ENCODE measurements around the gene TNFSF12.

Gene TNFSF12

DNA sequence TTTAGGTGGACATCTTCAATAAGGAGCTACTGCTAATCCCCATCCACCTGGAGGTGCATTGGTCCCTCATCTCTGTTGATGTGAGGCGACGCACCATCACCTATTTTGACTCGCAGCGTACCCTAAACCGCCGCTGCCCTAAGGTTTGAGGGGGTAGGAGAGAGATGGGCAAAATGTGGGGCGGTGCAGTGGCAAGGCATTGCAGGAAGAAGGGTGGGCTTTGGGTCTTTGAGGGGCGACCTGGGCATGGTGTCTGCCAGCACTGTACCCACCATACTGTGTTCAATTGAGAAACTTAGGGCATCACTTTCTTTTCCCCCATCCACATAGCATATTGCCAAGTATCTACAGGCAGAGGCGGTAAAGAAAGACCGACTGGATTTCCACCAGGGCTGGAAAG is 21.5 kb downstream of the TNFSF12 start:
- DNase-seq (ENCODE audit: low read depth), result no peak

DNA sequence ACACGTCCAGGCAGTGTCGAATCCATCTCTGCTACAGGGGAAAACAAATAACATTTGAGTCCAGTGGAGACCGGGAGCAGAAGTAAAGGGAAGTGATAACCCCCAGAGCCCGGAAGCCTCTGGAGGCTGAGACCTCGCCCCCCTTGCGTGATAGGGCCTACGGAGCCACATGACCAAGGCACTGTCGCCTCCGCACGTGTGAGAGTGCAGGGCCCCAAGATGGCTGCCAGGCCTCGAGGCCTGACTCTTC is 23.4 kb downstream of the TNFSF12 start:
- no peak for DNase-seq (ENCODE audit: low read depth)

DNA sequence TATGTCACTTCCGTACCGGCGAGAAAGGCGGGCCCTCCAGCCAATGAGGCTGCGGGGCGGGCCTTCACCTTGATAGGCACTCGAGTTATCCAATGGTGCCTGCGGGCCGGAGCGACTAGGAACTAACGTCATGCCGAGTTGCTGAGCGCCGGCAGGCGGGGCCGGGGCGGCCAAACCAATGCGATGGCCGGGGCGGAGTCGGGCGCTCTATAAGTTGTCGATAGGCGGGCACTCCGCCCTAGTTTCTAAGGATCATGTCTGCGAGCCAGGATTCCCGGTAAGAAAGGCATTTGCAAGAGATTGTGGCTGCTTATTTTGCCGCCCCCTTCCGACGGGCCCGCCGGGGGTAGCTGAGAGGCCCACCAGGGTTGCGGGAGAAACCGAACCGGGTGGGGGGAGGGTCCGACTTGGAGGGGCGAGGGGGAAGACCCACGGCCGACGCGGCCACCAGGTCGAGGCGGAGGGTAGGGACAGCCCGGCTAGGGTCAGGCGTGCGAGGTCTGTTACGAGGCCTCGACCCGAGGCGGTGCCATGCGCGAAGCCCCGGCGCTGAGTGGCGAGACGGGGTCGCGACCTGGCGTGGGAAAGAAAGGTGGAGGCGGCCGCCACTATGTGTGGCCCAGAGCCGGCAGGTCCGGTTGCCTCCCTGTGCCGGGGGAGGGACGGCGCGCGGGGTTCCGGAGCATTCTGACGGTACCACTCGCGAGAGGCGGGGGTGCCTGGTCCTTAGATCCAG is 23.9 kb downstream of the TNFSF12 start:
- peak; percentile 99 for DNase-seq (ENCODE audit: low read depth)

DNA sequence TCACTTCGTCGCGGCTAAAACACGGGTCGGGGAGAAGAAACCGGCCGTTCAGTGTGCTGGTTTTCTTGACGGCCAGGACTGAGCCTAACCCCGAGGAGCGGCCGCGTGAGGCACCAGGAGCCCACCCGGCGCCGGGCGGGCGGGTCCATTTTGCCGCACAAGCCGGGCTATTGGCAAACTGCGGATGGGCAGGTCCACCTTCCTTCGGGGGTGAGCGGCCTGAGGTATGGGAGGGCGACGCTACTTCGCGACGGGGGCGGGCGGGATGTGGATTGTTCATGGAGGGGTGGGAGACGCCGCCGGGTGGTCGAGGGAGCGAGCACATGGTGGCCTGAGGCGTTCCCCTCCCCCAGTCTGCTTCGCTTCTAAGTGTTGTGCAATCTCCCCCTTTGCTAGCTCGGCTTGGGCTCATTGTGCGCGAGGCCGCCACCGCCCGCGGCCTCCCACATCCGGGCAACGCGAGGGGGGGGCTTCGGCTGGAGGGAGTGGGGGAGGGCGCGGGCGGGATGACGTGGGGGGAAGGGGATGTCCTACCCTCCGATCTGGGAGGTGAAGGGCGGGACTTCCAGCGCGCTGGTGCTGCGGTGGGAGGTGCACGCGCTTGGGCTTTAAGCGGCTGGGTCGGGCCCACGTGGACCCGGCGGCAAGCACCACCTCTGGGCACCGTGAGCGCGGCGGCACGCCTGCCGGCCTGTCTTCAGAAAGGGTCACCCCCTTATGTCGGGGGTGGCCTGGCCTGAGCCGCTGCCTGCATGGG is 24.6 kb downstream of the TNFSF12 start:
- DNase-seq (ENCODE audit: low read depth), result peak; percentile 91

DNA sequence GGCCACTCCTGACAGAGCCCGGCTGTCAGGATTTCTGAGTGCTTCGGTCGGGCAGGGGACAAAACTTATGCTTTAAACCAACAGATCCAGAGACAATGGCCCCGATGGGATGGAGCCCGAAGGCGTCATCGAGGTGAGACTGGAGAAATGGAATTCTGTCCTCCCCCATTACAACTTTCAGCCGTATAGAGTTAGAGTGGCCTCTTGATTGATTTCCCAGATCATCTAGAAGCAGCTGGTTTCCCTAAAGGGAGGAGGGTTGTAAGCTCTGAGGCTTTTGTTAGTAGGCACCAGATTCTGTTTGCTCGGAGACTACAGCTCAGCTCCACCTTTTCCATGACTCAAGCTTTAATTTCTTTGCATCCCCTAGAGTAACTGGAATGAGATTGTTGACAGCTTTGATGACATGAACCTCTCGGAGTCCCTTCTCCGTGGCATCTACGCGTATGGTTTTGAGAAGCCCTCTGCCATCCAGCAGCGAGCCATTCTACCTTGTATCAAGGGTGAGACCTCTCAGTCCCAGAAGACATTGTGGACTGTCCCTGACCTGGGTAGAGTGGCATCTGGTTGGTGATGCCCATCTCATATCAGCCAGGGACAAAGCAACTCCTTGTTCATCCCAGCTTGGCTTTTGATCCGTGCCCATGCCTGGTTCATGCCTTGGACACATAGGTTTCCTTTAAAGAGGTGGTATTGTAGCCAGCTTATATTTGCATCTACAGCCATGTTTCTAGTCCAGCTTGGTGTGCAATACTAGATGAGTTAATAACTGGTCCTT is 25.5 kb downstream of the TNFSF12 start:
- DNase-seq (ENCODE audit: low read depth), result peak; percentile 53

DNA sequence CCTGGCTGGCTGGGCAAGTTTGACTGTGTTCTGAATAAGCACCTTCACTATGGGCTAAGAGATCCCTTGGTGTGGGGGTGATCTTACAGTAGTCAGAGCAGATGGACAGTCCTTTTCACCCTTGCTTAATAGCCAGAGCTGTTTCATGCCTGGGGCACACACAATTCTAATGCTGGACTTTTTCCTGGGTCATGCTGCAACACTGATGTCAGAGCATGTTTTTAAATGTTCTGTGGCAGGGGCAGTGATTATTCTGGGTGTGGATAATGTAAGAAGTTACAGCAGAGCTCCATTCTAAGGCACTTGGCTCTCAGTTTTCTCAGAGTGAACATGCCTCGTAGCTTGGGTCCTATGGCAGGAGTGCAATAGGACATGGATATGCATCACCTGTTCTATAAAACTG is 26.6 kb downstream of the TNFSF12 start:
- DNase-seq (ENCODE audit: low read depth), result no peak

DNA sequence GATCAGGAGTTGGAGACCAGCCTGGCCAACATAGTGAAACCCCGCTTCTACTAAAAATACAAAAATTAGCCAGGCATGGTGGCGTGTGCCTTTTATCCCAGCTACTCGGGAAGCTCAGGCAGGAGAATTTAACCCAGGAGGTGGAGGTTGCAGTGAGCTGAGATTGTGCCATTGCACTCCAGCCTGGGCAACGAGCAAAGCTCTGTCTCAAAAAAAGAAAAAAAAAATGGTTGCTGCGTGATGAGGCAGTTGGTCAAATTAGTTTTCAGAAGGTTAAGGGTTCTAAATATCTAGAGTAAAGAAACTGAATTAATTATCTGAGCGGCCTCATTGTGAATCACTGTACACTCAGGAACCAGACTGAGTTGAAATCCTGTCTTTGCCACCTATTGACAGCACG is 27.1 kb downstream of the TNFSF12 start:
- no peak for DNase-seq (ENCODE audit: low read depth)

DNA sequence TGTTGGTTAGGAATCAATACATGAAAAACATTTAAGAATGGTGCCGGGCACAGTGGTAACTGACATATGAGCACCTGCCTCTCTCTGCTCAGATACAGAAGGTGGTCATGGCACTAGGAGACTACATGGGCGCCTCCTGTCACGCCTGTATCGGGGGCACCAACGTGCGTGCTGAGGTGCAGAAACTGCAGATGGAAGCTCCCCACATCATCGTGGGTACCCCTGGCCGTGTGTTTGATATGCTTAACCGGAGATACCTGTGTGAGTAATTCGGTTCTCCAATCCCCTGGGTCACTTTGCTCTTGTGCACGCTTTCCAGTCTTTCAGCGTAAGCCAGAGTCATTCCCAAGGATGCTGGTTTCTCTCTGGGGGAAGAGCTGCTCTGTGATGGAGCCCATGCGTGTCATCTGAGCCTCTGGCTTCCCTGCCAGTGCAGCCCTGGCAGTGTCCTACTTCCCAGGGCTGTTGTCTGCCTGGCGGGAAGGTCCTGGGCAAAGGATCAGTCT is 27.6 kb downstream of the TNFSF12 start:
- no peak for DNase-seq (ENCODE audit: low read depth)

DNA sequence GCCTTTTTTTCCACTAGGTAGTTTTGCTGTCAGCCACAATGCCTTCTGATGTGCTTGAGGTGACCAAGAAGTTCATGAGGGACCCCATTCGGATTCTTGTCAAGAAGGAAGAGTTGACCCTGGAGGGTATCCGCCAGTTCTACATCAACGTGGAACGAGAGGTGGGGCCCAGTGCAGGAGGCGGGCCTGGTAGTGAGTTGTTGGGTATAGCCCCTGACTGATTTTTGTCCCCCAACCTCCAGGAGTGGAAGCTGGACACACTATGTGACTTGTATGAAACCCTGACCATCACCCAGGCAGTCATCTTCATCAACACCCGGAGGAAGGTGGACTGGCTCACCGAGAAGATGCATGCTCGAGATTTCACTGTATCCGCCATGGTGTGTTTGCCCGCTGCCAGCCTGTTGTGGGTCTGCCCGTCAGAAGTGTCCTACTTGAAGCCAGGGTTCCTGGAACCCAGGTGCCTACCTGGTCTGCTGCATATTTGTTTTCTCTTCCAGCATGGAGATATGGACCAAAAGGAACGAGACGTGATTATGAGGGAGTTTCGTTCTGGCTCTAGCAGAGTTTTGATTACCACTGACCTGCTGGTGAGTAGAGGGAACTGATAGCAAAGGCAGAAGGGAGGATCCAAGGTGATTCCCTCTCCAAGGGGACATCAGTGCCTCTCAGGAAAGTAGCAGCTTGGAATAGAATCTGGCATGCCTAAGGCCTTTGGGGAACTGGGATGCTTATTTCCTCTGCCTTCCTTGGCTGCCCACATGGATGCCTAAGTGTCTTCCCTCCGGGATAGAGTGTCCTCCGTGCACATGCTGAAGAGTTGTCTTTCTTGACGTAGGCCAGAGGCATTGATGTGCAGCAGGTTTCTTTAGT is 28.7 kb downstream of the TNFSF12 start:
- DNase-seq (ENCODE audit: low read depth), result no peak

DNA sequence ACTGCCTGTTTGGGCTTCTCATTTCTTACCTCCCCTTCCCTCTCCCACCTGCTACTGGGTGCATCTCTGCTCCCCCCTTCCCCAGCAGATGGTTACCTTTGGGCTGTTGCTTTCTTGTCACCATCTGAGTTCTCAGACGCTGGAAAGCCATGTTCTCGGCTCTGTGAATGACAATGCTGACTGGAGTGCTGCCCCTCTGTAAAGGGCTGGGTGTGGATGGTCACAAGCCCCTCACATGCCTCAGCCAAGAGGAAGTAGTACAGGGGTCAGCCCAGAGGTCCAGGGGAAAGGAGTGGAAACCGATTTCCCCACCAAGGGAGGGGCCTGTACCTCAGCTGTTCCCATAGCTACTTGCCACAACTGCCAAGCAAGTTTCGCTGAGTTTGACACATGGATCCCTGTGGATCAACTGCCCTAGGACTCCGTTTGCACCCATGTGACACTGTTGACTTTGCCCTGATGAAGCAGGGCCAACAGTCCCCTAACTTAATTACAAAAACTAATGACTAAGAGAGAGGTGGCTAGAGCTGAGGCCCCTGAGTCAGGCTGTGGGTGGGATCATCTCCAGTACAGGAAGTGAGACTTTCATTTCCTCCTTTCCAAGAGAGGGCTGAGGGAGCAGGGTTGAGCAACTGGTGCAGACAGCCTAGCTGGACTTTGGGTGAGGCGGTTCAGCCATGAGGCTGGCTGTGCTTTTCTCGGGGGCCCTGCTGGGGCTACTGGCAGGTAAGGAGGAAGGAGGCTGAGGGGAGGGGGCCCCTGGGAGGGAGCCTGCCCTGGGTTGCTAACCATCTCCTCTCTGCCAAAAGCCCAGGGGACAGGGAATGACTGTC is 30.4 kb downstream of the TNFSF12 start, which contains the start of gene CD68:
Gene CD68 (plus strand): TSS at position 638 of the 833 bp plus-strand sequence. CDS start 40 bp downstream, at position 678.
- DNase-seq (ENCODE audit: low read depth), result peak; percentile 93

DNA sequence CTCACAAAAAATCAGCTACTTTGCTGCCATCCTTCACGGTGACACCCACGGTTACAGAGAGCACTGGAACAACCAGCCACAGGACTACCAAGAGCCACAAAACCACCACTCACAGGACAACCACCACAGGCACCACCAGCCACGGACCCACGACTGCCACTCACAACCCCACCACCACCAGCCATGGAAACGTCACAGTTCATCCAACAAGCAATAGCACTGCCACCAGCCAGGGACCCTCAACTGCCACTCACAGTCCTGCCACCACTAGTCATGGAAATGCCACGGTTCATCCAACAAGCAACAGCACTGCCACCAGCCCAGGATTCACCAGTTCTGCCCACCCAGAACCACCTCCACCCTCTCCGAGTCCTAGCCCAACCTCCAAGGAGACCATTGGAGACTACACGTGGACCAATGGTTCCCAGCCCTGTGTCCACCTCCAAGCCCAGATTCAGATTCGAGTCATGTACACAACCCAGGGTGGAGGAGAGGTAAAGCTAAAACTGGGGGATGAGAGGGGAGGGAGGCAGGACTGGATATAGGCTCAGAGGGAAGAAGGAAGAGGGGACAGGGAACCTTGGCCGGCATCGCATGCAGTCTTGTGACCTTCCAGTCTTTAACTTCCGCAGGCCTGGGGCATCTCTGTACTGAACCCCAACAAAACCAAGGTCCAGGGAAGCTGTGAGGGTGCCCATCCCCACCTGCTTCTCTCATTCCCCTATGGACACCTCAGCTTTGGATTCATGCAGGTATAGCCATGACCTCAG is 31.2 kb downstream of the TNFSF12 start:
- no peak for DNase-seq (ENCODE audit: low read depth)

DNA sequence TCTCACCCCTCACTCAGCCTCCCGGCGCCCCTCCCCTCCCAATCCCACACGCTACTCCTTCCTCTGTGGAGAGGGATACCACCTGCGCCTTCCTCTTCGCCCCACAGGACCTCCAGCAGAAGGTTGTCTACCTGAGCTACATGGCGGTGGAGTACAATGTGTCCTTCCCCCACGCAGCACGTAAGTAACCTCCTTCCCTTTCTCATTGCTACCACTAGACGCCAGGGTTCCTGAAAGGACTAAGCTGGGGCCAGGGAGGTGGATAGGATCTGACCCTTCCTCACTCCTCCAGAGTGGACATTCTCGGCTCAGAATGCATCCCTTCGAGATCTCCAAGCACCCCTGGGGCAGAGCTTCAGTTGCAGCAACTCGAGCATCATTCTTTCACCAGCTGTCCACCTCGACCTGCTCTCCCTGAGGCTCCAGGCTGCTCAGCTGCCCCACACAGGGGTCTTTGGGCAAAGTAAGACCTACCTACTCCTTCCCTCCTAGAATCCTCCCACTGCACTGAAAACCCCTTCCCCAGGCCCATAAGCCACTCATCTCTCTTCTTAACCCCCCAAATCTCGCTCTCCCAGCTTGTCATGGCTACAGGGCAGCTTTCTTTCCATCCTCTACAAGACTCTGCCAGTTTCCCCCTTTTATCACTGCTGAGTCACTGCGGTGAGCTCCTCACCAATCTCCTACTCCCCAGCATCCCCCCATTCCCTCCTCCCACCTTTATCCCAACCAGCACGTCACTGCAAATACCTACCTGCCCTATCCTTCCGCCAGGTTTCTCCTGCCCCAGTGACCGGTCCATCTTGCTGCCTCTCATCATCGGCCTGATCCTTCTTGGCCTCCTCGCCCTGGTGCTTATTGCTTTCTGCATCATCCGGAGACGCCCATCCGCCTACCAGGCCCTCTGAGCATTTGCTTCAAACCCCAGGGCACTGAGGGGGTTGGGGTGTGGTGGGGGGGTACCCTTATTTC is 32.0 kb downstream of the TNFSF12 start:
- peak; percentile 75 for DNase-seq (ENCODE audit: low read depth)

DNA sequence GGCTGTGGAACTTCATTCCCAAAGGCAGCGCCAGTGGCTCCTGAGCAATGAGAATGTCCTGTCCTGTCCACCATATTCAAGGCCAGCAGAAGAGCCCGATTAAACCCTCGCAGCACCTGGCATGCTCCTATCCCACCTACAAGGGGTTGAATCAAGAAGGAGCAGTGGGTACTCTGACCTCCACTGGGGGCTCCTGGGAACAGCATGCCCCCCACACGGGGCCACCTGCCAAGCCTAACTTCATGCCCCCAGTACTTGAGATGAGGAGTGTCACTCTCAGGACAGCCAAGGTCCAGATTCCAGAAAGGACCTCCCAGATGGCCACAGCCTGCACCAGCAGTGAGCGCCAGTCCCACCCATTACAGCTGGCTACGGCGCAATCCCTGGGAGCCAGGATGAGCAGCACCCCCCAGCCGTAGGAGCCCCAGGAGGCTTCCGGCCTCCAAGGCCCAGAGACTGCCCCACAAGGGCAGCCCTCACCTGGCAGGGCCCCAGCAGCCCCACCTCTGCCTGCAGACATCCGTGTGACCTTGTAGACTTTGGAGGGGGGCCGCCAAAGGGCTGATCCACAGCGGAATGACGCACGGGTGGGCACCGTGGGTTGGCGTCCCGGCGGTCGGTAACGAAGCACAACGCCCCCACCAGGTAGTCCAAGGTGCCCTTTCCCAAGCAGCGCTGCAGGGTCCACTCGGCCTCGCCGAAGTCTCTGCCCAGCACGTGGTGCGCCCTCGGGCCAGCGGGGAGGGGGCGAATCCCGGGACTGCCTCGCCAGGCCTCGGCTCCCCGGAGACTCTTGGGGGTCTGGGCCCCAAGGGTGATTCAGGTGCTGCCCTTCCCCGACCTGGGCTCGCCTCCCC is 33.8 kb downstream of the TNFSF12 start:
- DNase-seq (ENCODE audit: low read depth), result no peak

DNA sequence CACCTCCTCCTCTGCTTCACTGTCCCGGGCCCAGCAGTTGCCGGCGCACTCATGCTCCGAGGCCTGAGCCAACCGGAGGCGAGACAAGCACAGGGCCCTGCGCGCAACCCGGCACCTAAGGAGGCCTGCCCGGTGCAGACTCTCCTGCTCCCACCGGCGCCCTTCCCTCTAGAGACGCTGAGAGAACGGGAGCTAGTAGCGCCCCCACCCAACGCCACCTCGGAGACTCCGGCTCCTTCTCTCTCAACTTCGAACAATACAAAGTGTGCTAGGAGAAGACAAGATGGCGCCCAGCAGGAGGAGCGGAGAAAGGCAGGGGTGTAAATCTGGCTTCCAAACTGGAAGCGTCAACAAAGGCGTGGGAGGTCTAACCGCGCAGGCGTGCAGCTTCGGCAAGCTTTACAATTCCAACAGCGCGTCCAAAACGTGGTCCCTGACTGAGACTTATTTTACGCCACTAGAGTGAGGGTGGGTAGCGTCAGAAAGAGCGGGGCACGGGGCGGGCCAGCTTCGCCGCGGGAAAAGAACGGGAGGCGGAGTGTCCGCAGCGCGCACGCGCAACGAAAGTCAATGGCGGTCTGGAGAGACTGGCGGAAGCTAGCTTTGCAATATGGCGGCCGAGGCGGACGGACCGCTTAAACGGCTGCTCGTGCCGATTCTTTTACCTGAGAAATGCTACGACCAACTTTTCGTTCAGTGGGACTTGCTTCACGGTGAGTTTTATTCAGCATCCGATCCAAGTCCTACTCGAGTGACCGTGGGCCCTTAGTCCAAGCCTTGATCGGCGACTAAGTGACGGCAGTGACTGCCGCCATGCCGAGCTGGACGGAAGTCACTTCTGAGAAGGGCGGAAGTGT is 34.6 kb downstream of the TNFSF12 start, which contains the start of gene MPDU1:
Gene MPDU1 (plus strand): TSS at position 600 of the 857 bp plus-strand sequence. CDS start 11 bp downstream, at position 611.
- peak; percentile 95 for DNase-seq (ENCODE audit: low read depth)

DNA sequence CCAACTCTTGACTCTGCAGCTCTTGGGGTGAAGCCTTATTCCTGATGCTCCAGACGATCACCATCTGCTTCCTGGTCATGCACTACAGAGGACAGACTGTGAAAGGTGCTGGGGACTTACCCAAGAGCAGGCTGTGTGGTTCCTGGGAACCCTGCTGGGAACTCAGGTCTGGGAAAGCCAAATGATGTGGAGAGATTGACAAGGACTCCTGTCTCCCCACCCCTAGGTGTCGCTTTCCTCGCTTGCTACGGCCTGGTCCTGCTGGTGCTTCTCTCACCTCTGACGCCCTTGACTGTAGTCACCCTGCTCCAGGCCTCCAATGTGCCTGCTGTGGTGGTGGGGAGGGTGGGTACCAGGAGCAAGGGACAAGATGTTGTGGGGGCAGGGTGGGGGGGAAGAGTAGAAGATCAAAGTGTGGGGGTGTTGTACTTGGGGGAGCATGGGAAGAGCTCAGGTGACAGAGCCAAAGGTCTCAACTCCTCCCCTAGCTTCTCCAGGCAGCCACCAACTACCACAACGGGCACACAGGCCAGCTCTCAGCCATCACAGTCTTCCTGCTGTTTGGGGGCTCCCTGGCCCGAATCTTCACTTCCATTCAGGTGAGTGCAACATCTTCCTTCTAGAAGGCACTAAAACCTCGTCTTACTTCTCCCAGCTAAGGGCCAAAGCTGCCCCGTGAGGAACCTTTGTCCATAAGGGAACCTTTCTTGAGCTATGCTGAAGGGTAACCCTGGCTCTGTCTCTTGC is 38.0 kb downstream of the TNFSF12 start:
- no peak for DNase-seq (ENCODE audit: low read depth)
